Left colon (tissue), 2 donors: Measurements from ENCODE around the gene CDH8. TPM values are rescaled to one million over a fixed set of nuclear protein-coding genes. Genes with fewer than 3 reads are reported as not detected.
"Not testable (repeated sequence)": the region's sequence is repeated elsewhere in the genome, so short reads cannot be mapped to it uniquely, and the experiment has no call there.

ENCODE experiments used
- ATAC-seq: fragments of 200-7000 bp; cut with Tn5 transposase; one replicate; pipeline ENCODE4 v1.9.1; 2020; ENCODE audit warnings: mild to moderate bottlenecking, moderate library complexity
- DNase-seq, 2 donors: peaks; one replicate each; pipeline ENCODE4 v3.0.0-alpha.2; 2020
- intact Hi-C, 2 donors: fragments of 100-400 bp; cut with DNase I in 1 of 2; cut with micrococcal nuclease in 1 of 2; formaldehyde crosslinking; loops; one replicate each; pipeline versions ENCODE4 v1.11.2 to v1.14.0; 2022; cut with DNase I, micrococcal nuclease
- total RNA-seq, 2 donors: library from RNA; stranded (reverse); fragmentation: NEBNext Ultra II Directional; extraction: Animal tissue kit (Norgen Biotek cat#: 25700); gene quantifications; one replicate each; pipeline ENCODE4 v1.2.1, GENCODE V29; 2021
- donor health status: DM: no; HTN: no; CAD: no.
- donor health status: DM: yes; HTN: yes; CAD: no.

The CDH8 gene
- total RNA-seq, 2 donors from 2014 or later, result not detected

- ATAC-seq (no peak), DNase-seq (no peak)
- intact Hi-C loops, result no loop called here
Measured at GRCh38 chr16:61814726-61815347, 221.4 kb downstream of the CDH8 start.

GRCh38 chr16:61813339-61813738, 222.9 kb downstream of the CDH8 start:
- ATAC-seq (no peak), DNase-seq (no peak)
- intact Hi-C loops, result no loop called here

GRCh38 chr16:61812251-61812650, 224.0 kb downstream of the CDH8 start:
- no peak for ATAC-seq
- DNase-seq, result no peak
- intact Hi-C loops, result no loop called here

DNA sequence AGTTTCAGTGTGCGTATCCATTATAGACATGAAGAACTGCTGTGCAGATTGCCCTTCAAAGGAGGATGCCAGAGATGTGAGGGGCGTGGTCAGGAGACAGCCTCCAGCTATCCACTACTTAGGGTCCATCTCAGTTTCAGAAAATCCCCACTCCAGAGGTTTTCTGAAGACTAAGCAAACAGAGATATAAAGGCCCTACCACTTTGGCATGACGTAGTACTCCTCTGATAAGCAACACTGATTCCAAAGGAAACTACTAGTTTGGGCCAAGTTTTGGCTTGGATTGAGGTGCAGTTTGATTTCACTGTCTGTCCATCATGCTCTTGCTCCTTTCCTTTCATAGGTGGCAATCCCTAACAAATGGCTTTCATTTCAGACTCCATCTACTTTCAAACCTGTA, 228.7 kb downstream of the CDH8 start:
- ATAC-seq (no peak), DNase-seq (no peak)
- intact Hi-C loops, result no loop called here

- DNase-seq, intact Hi-C loops, ATAC-seq: not testable (repeated sequence)
Measured at GRCh38 chr16:61801217-61801616, 235.0 kb downstream of the CDH8 start.

DNA sequence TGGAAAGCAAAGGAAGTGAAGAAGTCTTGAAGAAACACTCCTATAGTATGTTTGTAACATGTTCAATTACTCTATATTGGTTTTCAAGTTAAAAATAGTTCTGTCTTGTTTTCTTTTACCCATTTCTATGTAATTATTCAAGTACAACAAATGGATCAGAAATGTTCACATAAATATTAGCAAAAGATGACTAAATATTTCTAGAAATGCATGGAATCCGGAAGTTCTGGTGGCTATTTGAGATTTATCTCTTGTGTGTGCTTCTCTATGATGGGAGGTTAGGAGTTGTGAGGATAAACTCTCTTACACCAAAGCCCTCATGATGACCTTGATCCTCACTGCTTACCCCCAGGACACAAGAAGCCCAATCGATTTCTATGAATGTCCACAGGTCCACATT, 237.5 kb downstream of the CDH8 start:
- DNase-seq (no peak), ATAC-seq (no peak)
- intact Hi-C loops, result no loop called here

DNA sequence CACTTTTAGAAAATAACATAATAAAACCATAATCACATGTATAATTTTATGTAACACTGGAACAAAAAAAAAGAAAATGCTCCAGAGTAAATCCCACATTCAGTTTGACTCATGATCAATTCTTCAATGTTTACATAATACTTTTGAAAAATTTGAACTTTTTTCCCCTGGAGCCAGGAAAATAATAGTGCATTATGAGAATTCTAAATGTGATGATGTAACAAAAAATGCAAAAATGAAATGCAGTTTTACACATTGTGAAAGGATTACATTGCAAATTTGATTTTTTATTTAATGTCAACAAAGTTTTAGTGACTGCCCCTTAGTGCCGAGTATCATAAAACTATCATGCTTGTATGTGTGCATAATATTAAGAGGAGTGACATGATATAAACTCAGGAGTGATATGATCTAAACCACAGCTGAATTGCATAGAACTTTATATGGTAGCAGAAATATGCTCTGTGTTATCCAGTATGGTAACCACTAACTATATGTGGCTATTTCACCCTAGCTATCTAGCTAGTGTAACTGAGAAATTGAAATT, 238.2 kb downstream of the CDH8 start:
- intact Hi-C loops, result no loop called here
- DNase-seq (no peak), ATAC-seq (no peak)

DNA sequence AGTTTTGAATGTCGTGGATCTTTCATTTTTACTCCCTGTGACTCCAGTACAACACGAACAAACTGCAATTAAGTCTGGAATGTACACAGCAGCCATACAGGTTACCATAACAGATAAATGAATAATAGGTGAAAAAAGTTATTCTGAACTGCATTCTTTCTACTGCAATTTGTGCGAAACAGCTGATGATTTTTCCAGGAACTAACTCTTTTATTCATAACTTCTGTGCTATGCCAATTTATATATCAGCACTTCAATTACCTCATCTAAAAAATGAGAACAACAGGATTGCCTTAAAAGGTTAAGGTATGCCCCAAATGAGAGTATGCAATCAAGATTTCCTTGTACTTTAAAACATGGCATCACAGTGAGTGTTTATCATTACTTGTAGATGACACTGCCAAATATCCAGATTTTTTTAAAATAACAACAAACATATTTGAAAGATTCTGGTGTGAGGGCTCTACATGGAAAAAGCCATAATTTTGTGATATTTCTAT, 238.9 kb downstream of the CDH8 start:
- DNase-seq, result no peak

GRCh38 chr16:61792194-61792909, 243.9 kb downstream of the CDH8 start:
- no peak for ATAC-seq
- DNase-seq, result no peak
- intact Hi-C loops, result no loop called here

More for the DNA sequence above, 238.9 kb downstream of the CDH8 start:
- intact Hi-C loops, result no loop called here
- no peak for ATAC-seq

DNA sequence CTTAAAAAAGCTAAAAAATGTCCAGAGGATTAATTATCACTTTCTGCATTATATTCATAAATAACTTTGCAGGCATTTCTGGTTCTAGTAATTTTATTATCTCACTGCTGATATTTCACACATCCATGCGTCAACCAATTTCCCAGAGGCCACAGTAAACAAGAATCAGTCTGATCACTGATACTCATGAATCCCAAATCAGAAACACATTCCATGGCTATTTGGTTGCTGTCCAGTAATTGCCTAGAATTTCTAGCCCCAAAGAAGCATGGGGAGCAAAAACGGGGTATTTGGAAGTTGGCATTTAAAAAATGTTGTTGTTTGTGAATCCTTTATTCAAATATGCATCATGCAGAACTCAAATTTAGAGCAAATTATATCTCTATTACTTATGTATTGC, 244.8 kb downstream of the CDH8 start:
- DNase-seq (no peak), ATAC-seq (no peak)
- intact Hi-C loops, result no loop called here

- ATAC-seq, DNase-seq, intact Hi-C loops: not testable (repeated sequence)
Measured at GRCh38 chr16:61781855-61782254, 254.4 kb downstream of the CDH8 start.

GRCh38 chr16:61780161-61780560, 256.1 kb downstream of the CDH8 start:
- intact Hi-C loops, result no loop called here
- ATAC-seq, result no peak
- DNase-seq, result no peak

- intact Hi-C loops, result no loop called here
- ATAC-seq (no peak), DNase-seq (no peak)
Measured at GRCh38 chr16:61770301-61770700, 265.9 kb downstream of the CDH8 start.

GRCh38 chr16:61763991-61764390, 272.2 kb downstream of the CDH8 start:
- DNase-seq (no peak), ATAC-seq (no peak)
- intact Hi-C loops, result no loop called here

DNA sequence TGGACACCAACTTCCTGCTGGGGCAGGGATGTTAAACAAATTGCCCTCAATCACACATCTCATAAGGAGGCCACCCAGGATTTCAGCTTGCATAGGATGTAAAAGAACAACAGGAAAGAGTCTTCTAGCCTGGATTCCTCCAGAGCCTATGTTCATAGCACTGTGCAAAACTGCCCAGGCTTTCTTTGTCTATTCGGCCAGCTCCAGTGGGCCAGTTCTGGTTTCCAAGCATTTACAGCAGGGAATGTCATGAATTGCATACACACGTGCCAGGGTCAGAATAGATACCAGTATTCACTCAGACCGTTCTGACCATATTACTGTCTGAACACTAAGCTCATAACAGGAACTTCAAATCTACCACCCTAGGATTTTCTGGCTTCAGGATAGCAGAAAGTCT, 273.2 kb downstream of the CDH8 start:
- ATAC-seq (no peak), DNase-seq (no peak)
- intact Hi-C loops, result no loop called here

DNA sequence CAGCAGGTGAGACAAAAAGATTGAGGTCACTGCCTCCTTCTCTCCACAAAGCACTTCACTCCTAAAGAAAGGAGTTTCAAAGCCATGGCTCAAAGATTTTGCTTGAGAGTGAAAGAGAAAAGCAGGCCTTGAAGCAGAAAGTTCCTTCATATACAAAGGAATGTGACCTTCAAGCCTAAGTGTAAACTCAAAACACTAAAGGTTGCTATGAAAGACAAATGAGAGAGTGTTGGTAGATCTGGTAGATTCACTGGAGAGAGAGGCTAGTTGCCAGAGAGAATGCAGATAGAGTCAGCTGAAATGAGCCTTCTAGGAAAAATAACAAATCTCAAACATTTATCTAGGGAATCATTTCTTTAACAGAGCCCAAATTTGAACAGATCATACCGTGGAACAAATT, 305.2 kb downstream of the CDH8 start:
- ATAC-seq (no peak), DNase-seq (no peak)
- intact Hi-C loops, result no loop called here

DNA sequence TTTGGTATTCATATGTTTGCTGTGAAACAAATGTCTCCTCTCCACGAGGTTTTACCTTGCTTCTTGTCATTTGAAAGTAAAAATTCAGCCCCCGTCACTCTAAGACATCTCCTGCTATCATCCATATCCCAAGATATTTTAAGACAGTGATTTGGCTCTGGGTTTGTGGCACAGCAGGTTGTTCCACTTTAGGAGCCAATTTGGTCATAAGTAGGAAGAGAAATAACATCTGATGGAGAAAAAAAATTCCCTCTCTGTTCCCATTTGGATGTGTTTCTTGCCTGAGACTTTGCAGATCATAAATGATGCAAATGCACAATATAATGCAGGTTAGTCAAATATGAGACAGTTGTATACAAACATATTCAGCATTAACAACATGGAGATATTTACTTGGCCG, 309.5 kb downstream of the CDH8 start:
- DNase-seq (no peak), ATAC-seq (no peak)
- intact Hi-C loops, result no loop called here

DNA sequence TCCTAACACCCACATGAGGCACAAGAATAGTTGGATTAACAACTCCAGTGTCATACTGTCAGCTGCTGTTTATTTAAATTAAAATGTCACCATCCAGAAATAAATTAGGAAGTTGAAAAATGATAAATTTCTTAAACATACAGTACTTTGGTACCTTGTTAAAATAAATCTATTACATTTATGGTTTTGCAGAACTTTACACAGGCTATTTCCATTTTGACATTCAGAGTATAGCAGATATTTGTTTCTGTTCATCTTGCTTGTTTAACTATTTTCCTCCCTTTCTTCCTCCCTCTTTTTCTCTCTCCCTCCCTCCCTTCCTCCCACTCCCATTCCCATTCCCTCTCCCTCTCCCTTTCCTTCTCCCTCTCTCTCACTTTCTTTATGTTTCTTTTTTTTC, 310.1 kb downstream of the CDH8 start:
- intact Hi-C loops, result no loop called here
- no peak for DNase-seq
- no peak for ATAC-seq

- intact Hi-C loops, result no loop called here
- no peak for ATAC-seq
- DNase-seq, result no peak
Measured at GRCh38 chr16:61721544-61721943, 314.7 kb downstream of the CDH8 start.

DNA sequence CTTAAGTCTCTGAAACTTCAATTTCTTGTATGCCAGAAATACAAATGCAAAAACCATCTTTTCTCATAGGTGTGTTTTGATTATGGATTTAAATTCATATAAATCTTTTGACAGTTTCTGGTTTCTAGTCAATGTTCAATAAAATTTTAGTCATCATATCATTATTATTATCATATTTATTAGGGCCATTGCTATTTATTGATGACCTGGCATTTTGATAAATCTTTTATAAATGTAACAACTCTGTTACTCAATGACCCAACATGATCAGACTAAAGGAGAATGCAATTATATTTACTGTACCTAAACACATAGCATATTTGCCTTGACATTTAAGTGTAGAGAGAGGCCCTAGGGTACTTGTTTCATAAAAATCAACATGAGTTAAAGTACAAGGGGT, 320.8 kb downstream of the CDH8 start:
- ATAC-seq (no peak), DNase-seq (no peak)
- intact Hi-C loops, result no loop called here
